ENCODE results near the gene SLC25A23. TPM values are rescaled to one million over a fixed set of nuclear protein-coding genes. Genes with fewer than 3 reads are reported as not detected.
"Not testable (repeated sequence)": the region's sequence is repeated elsewhere in the genome, so short reads cannot be mapped to it uniquely, and the experiment has no call there.

The SLC25A23 gene
- total RNA-seq, 1 donor from 2014 or later, result 21.0 TPM

- no peaks in the 10 kb centered on the region for H3K9me3 Mint-ChIP-seq
- no peak overlapping the region for H3K27ac Mint-ChIP-seq
- no peak for DNase-seq
- H3K27me3 Mint-ChIP-seq, result no peaks in the 10 kb centered on the region
- H3K4me1 Mint-ChIP-seq, result no peaks in the 10 kb centered on the region
- no peaks in the 10 kb centered on the region for H3K36me3 Mint-ChIP-seq (ENCODE audit: low read depth)
- H3K4me3 Mint-ChIP-seq, result no peak overlapping the region
- intact Hi-C loops (cut with micrococcal nuclease), result no loop called here
These were observed 57.5 kb downstream of the SLC25A23 start for GRCh38 chr19:6402058-6402457.

- H3K36me3 Mint-ChIP-seq (ENCODE audit: low read depth); H3K27me3 Mint-ChIP-seq; H3K4me1 Mint-ChIP-seq; H3K27ac Mint-ChIP-seq; H3K4me3 Mint-ChIP-seq; intact Hi-C loops (cut with micrococcal nuclease); H3K9me3 Mint-ChIP-seq; DNase-seq: not testable (repeated sequence)
These were observed 59.3 kb downstream of the SLC25A23 start for GRCh38 chr19:6400062-6400944.

DNA sequence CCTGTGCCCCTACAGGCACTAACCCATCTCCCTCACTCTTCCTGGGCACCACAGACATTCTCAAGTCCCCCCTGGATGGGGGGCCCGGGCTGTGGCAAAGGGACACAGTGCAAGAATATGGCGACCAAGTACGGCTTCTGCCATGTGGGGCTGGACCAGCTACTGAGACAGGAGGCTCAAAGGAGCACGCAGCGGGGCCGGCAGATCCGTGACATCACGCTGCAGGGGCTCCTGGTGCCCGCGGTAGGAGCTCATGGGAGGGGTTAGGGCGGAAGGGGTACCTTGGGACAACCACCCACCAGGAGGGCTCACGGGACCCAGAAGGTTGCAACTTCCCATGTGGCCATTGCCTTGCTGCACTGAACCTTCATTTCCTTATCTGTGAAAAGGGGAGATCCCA is 63.3 kb downstream of the SLC25A23 start:
- DNase-seq, result no peak
- peaks cover 13% of the 10 kb centered on the region for H3K4me1 Mint-ChIP-seq
- H3K27ac Mint-ChIP-seq, result no peak overlapping the region
- H3K9me3 Mint-ChIP-seq, result no peaks in the 10 kb centered on the region
- H3K36me3 Mint-ChIP-seq (ENCODE audit: low read depth), result peaks cover 7% of the 10 kb centered on the region
- intact Hi-C loops (cut with micrococcal nuclease), result no loop called here
- no peak overlapping the region for H3K4me3 Mint-ChIP-seq
- H3K27me3 Mint-ChIP-seq, result no peaks in the 10 kb centered on the region

GRCh38 chr19:6394831-6395230 is 64.8 kb downstream of the SLC25A23 start:
- Mint-ChIP-seq H3K27ac (peak overlapping the region; percentile 20), H3K36me3 (ENCODE audit: low read depth) (peaks cover 13% of the 10 kb centered on the region), H3K9me3 (no peaks in the 10 kb centered on the region), H3K4me1 (peaks cover 17% of the 10 kb centered on the region), H3K27me3 (no peaks in the 10 kb centered on the region), H3K4me3 (peak overlapping the region; percentile 29)
- DNase-seq, result no peak
- intact Hi-C loops (cut with micrococcal nuclease), result no loop called here

DNA sequence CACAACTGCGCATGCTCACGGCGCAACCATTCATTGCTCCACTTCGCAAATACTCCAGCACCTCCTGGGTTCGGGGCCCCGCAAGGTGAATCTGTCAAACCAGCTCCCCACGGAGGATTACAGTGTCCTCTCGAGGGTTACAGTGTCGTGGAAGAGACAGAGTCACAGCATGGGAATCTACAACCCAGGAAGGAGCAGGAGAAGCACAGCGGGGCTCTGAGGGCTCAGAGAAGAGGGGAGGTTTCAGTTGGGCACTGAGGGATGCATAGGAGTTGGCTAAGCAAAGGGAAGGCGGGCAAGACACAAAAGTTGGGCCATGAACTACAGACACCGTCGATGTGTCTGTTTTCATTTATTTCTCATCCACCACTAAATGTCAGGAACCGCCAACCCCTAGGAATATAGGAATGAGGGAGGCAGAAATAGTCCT is 65.6 kb downstream of the SLC25A23 start:
- DNase-seq, result no peak
- Mint-ChIP-seq H3K27me3 (no peaks in the 10 kb centered on the region), H3K27ac (peak overlapping the region; percentile 95), H3K9me3 (no peaks in the 10 kb centered on the region), H3K4me1 (peaks cover 17% of the 10 kb centered on the region), H3K4me3 (peak overlapping the region; percentile 90), H3K36me3 (ENCODE audit: low read depth) (peaks cover 17% of the 10 kb centered on the region)
- intact Hi-C loops (cut with micrococcal nuclease), result loop anchor here (1.0 to 2.0 kb wide), 4 partner anchors 21 to 67 kb away; partner anchors contain the start of gene CLPP

- Mint-ChIP-seq H3K9me3 (no peaks in the 10 kb centered on the region), H3K36me3 (ENCODE audit: low read depth) (peaks cover 23% of the 10 kb centered on the region), H3K27me3 (no peaks in the 10 kb centered on the region), H3K4me3 (peak within 1 kb of the TSS; percentile 90), H3K4me1 (peaks cover 18% of the 10 kb centered on the region), H3K27ac (peak within 1 kb of the TSS; percentile 95)
- intact Hi-C loops (cut with micrococcal nuclease), result loop anchor here (1.0 to 2.0 kb wide), 4 partner anchors 20 to 67 kb away; partner anchors contain the start of gene CLPP
- peak; percentile 97 for DNase-seq
These were observed 66.3 kb downstream of the SLC25A23 start, which contains the start of gene GTF2F1 for GRCh38 chr19:6393074-6393982. TSS of gene GTF2F1 (minus strand) at chr19:6393164. CDS start at chr19:6392995, 169 bp downstream.

- peak; percentile 65 for DNase-seq
- no peaks in the 10 kb centered on the region for H3K27me3 Mint-ChIP-seq
- peaks cover 29% of the 10 kb centered on the region for H3K36me3 Mint-ChIP-seq (ENCODE audit: low read depth)
- H3K27ac Mint-ChIP-seq, result peak overlapping the region; percentile 95
- peaks cover 19% of the 10 kb centered on the region for H3K4me1 Mint-ChIP-seq
- peak overlapping the region; percentile 90 for H3K4me3 Mint-ChIP-seq
- intact Hi-C loops (cut with micrococcal nuclease), result loop anchor here (1.0 to 2.0 kb wide), 4 partner anchors 19 to 68 kb away; partner anchors contain the start of gene CLPP
- no peaks in the 10 kb centered on the region for H3K9me3 Mint-ChIP-seq
These were observed 67.1 kb downstream of the SLC25A23 start for GRCh38 chr19:6392221-6393073.

Other genes with a start within 250 kb of the SLC25A23 start
- gene MLLT1, start 179.8 kb downstream of the SLC25A23 start, total RNA-seq, result 67.5 and 74.3 TPM in 2 replicates
- gene ACER1, start 126.2 kb downstream of the SLC25A23 start, total RNA-seq, result 0.28 TPM in 1 of 2 replicates, not detected in the other
- gene CLPP, start 98.3 kb downstream of the SLC25A23 start, total RNA-seq, result 190 and 192 TPM in 2 replicates
- gene ALKBH7, start 87.0 kb downstream of the SLC25A23 start, total RNA-seq, result 23.9 and 25.0 TPM in 2 replicates
- 1.5 and 1.8 TPM in 2 replicates for gene PSPN, start 83.9 kb downstream of the SLC25A23 start, total RNA-seq
- 60.7 and 63.5 TPM in 2 replicates for gene GTF2F1, start 66.6 kb downstream of the SLC25A23 start, total RNA-seq
- gene KHSRP, start 35.0 kb downstream of the SLC25A23 start, total RNA-seq, result 435 and 461 TPM in 2 replicates
- gene SLC25A41, start 26.0 kb downstream of the SLC25A23 start, total RNA-seq, result 0.19 and 0.24 TPM in 2 replicates
- 0.26 and 0.33 TPM in 2 replicates for gene CRB3, start 4.5 kb upstream of the SLC25A23 start, total RNA-seq
- 63.7 and 67.6 TPM in 2 replicates for gene DENND1C, start 22.0 kb upstream of the SLC25A23 start, total RNA-seq
- 2.8 and 3.3 TPM in 2 replicates for gene TUBB4A, start 42.5 kb upstream of the SLC25A23 start, total RNA-seq
- gene TNFSF9, start 71.2 kb upstream of the SLC25A23 start, total RNA-seq, result 6.1 and 6.4 TPM in 2 replicates
- gene CD70, start 131.4 kb upstream of the SLC25A23 start, total RNA-seq, result 46.8 and 47.4 TPM in 2 replicates
- 172 and 173 TPM in 2 replicates for gene TNFSF14, start 210.4 kb upstream of the SLC25A23 start, total RNA-seq